Measurements from ENCODE around the gene CEP43. TPM values are rescaled to one million over a fixed set of nuclear protein-coding genes. Genes with fewer than 3 reads are reported as not detected.

Gene CEP43
- polyA plus RNA-seq, 4 donors, result 24.8 to 55.6 (median 36.4) TPM

GRCh38 chr6:167007985-167008384 lies 8.8 kb downstream of the CEP43 start:
- no peak for DNase-seq (ENCODE audit: low read depth in 4 of 4, low spot score in 2 of 4)

- DNase-seq (ENCODE audit: low read depth in 4 of 4, low spot score in 2 of 4), result no peak
These were observed 13.9 kb downstream of the CEP43 start for GRCh38 chr6:167013067-167013466.

- no peak for DNase-seq (ENCODE audit: low read depth in 4 of 4, low spot score in 2 of 4)
These were observed 14.7 kb downstream of the CEP43 start for GRCh38 chr6:167013946-167014345.

GRCh38 chr6:167015302-167015701 lies 16.1 kb downstream of the CEP43 start:
- no peak for DNase-seq (ENCODE audit: low read depth in 4 of 4, low spot score in 2 of 4)

- DNase-seq (ENCODE audit: low read depth in 4 of 4, low spot score in 2 of 4), result no peak
These were observed 21.0 kb downstream of the CEP43 start for GRCh38 chr6:167020206-167020605.

- no peak for DNase-seq (ENCODE audit: low read depth in 4 of 4, low spot score in 2 of 4)
These were observed 28.1 kb downstream of the CEP43 start for GRCh38 chr6:167027308-167027707.

- no peak for DNase-seq (ENCODE audit: low read depth in 4 of 4, low spot score in 2 of 4)
These were observed 28.6 kb downstream of the CEP43 start for GRCh38 chr6:167027772-167028171.

GRCh38 chr6:167030222-167031072 lies 31.2 kb downstream of the CEP43 start:
- DNase-seq (ENCODE audit: low read depth in 4 of 4, low spot score in 2 of 4), result no peak

GRCh38 chr6:167031082-167031709 lies 32.0 kb downstream of the CEP43 start:
- DNase-seq (ENCODE audit: low read depth in 4 of 4, low spot score in 2 of 4), result no peak

- DNase-seq (ENCODE audit: low read depth in 4 of 4, low spot score in 2 of 4), result no peak
These were observed 34.9 kb downstream of the CEP43 start for GRCh38 chr6:167034056-167034455.

GRCh38 chr6:167037762-167038161 lies 38.6 kb downstream of the CEP43 start:
- DNase-seq (ENCODE audit: low read depth in 4 of 4, low spot score in 2 of 4), result no peak

GRCh38 chr6:167044696-167045095 lies 45.5 kb downstream of the CEP43 start:
- DNase-seq (ENCODE audit: low read depth in 4 of 4, low spot score in 2 of 4), result no peak

- no peak for DNase-seq (ENCODE audit: low read depth in 4 of 4, low spot score in 2 of 4)
These were observed 46.8 kb downstream of the CEP43 start for GRCh38 chr6:167045828-167046580.

GRCh38 chr6:167046861-167047495 lies 47.8 kb downstream of the CEP43 start:
- DNase-seq (ENCODE audit: low read depth in 4 of 4, low spot score in 2 of 4), result no peak

GRCh38 chr6:167047554-167047953 lies 48.4 kb downstream of the CEP43 start:
- DNase-seq (ENCODE audit: low read depth in 4 of 4, low spot score in 2 of 4), result no peak

Other genes with a start within 250 kb of the CEP43 start
- 10 to 100 TPM; 48.5 to 64.9 (median 60.4) TPM for gene RNASET2, start 42.8 kb upstream of the CEP43 start, polyA plus RNA-seq (ENCODE audit: insufficient read length in 4 of 4)
- under 1 TPM in 2 of 4 donors, not detected in 2; 0.03 to 0.04 TPM for gene CCR6, start 123.7 kb downstream of the CEP43 start, polyA plus RNA-seq (ENCODE audit: insufficient read length in 4 of 4)
- not detected for gene GPR31, start 158.6 kb downstream of the CEP43 start, polyA plus RNA-seq (ENCODE audit: insufficient read length in 4 of 4)

Measured in left renal cortex interstitium (tissue), 4 donors.